GM18519 (cell line): ENCODE data around the gene FAM240B.

Source experiments
- ATAC-seq: cut with Tn5 transposase; IDR thresholded peaks from one replicate; pipeline ENCODE4 v1.9.1; 2021; ENCODE audit warnings: mild to moderate bottlenecking, moderate library complexity; ENCODE audit not compliant: unreplicated experiment, low FRiP score

The FAM240B gene

GRCh38 chr9:38705917-38706316 is 14.0 kb downstream of the FAM240B start:
- no peak for ATAC-seq

GRCh38 chr9:38700695-38701094 is 19.2 kb downstream of the FAM240B start:
- ATAC-seq, result no peak

- no peak for ATAC-seq
These were observed 20.6 kb downstream of the FAM240B start for GRCh38 chr9:38699337-38699736.

- ATAC-seq, result no peak
These were observed 22.1 kb downstream of the FAM240B start for GRCh38 chr9:38697776-38698300.

- ATAC-seq, result no peak
These were observed 22.9 kb downstream of the FAM240B start for GRCh38 chr9:38696999-38697398.

GRCh38 chr9:38694676-38695075 is 25.3 kb downstream of the FAM240B start:
- ATAC-seq, result no peak

GRCh38 chr9:38692707-38693106 is 27.2 kb downstream of the FAM240B start:
- no peak for ATAC-seq

- peak; percentile 62 for ATAC-seq
These were observed 29.4 kb downstream of the FAM240B start for GRCh38 chr9:38690574-38690973.

- ATAC-seq, result no peak
These were observed 30.3 kb downstream of the FAM240B start for GRCh38 chr9:38689678-38690077.

GRCh38 chr9:38687992-38688391 is 31.9 kb downstream of the FAM240B start:
- no peak for ATAC-seq

GRCh38 chr9:38687389-38687842 is 32.5 kb downstream of the FAM240B start:
- ATAC-seq, result no peak

- no peak for ATAC-seq
These were observed 33.0 kb downstream of the FAM240B start for GRCh38 chr9:38686933-38687332.

GRCh38 chr9:38685535-38685934 is 34.4 kb downstream of the FAM240B start:
- no peak for ATAC-seq

- no peak for ATAC-seq
These were observed 36.6 kb downstream of the FAM240B start for GRCh38 chr9:38683336-38683735.

GRCh38 chr9:38682713-38683112 is 37.2 kb downstream of the FAM240B start:
- ATAC-seq, result no peak

GRCh38 chr9:38681747-38682227 is 38.1 kb downstream of the FAM240B start:
- ATAC-seq, result no peak

GRCh38 chr9:38680837-38681445 is 39.0 kb downstream of the FAM240B start:
- ATAC-seq, result no peak

GRCh38 chr9:38677660-38678303 is 42.2 kb downstream of the FAM240B start:
- no peak for ATAC-seq

GRCh38 chr9:38675831-38676230 is 44.1 kb downstream of the FAM240B start:
- no peak for ATAC-seq

GRCh38 chr9:38675211-38675610 is 44.7 kb downstream of the FAM240B start:
- no peak for ATAC-seq

GRCh38 chr9:38673399-38674193 is 46.3 kb downstream of the FAM240B start:
- ATAC-seq, result no peak
